Colonic mucosa (tissue), 4 donors: ENCODE measurements around the gene TMEM256. TPM values are rescaled to one million over a fixed set of nuclear protein-coding genes. Genes with fewer than 3 reads are reported as not detected.

ENCODE experiments used
- DNase-seq: peaks from one replicate; pipeline ENCODE4 v3.0.0-alpha.2; 2020
- H3K27ac ChIP-seq: fragments of 200-600 bp; one replicate; pipeline ENCODE4 v1.8.0; 2021
- H3K27me3 ChIP-seq: fragments of 200-600 bp; one replicate; pipeline ENCODE4 v1.8.0; 2021
- H3K36me3 ChIP-seq: fragments of 200-600 bp; one replicate; pipeline ENCODE4 v1.8.0; 2021
- H3K4me1 ChIP-seq: fragments of 200-600 bp; one replicate; pipeline ENCODE4 v1.8.0; 2021; ENCODE audit warnings: mild to moderate bottlenecking
- H3K4me3 ChIP-seq: fragments of 200-600 bp; one replicate; pipeline ENCODE4 v1.8.0; 2021
- H3K9ac ChIP-seq, 2 donors: one replicate each; pipeline ENCODE4 v1.7.0; 2013; ENCODE audit warnings: control low read depth in 2 of 2, low read depth in 2 of 2, low read length in 2 of 2
- H3K9me3 ChIP-seq: fragments of 200-600 bp; one replicate; pipeline ENCODE4 v1.8.0; 2021
- CTCF ChIP-seq: fragments of 200-600 bp; IDR thresholded peaks from one replicate; pipeline ENCODE4 v1.8.0; 2022; ENCODE audit warnings: antibody characterized with exemption, mild to moderate bottlenecking
- intact Hi-C: fragments of 100-400 bp; cut with DNase I; formaldehyde crosslinking; loops from one replicate; pipeline ENCODE4 v1.14.1; 2022
- total RNA-seq, 2 donors: library from RNA; stranded (reverse); fragmentation: NEBNext Ultra II Directional in 1 of 2; extraction: Animal tissue kit (Norgen Biotek cat#: 25700) in 1 of 2; gene quantifications; one replicate each; pipeline ENCODE4 v1.2.1, GENCODE V29; 2021
- donor health status: healthy.
- donor health status: DM: no; HTN: no; CAD: no.
- donor health status: DM: no; HTN: no; CAD: no.

The TMEM256 gene
- total RNA-seq, 2 donors from 2014 or later = 88.2 to 101 TPM

- TF ChIP-seq CTCF = no peak
- H3K4me3 ChIP-seq = no peak overlapping the region
- no peak overlapping the region for H3K9ac ChIP-seq
- H3K27ac ChIP-seq = no peak overlapping the region
- no peak for DNase-seq
- no peaks in the 10 kb centered on the region for H3K9me3 ChIP-seq
- H3K27me3 ChIP-seq = no peaks in the 10 kb centered on the region
- no peaks in the 10 kb centered on the region for H3K36me3 ChIP-seq
- intact Hi-C loops = no loop called here
- H3K4me1 ChIP-seq = no peaks in the 10 kb centered on the region
These were observed 21.9 kb upstream of the TMEM256 start for GRCh38 chr17:7425756-7426155.

- TF ChIP-seq CTCF = no peak
These were observed 21.4 kb upstream of the TMEM256 start, which contains the start of gene SPEM2 for GRCh38 chr17:7425316-7425715. Gene SPEM2 (plus strand): TSS chr17:7425616. CDS start chr17:7425689, 73 bp downstream.

GRCh38 chr17:7423679-7424078, 19.8 kb upstream of the TMEM256 start:
- Histone ChIP-seq H3K36me3 (no peaks in the 10 kb centered on the region), H3K4me3 (no peak overlapping the region), H3K9ac (no peak overlapping the region), H3K27me3 (no peaks in the 10 kb centered on the region), H3K4me1 (no peaks in the 10 kb centered on the region), H3K9me3 (no peaks in the 10 kb centered on the region), H3K27ac (no peak overlapping the region)
- no peak for DNase-seq
- intact Hi-C loops = no loop called here
- TF ChIP-seq CTCF = no peak

More at GRCh38 chr17:7425316-7425715, 21.4 kb upstream of the TMEM256 start, which contains the start of gene SPEM2:
- no peak within 1 kb of the TSS for H3K4me3 ChIP-seq
- no peaks in the 10 kb centered on the region for H3K4me1 ChIP-seq
- DNase-seq = no peak
- H3K27me3 ChIP-seq = no peaks in the 10 kb centered on the region
- no peaks in the 10 kb centered on the region for H3K9me3 ChIP-seq
- intact Hi-C loops = no loop called here
- H3K9ac ChIP-seq = no peak within 1 kb of the TSS
- no peak within 1 kb of the TSS for H3K27ac ChIP-seq
- H3K36me3 ChIP-seq = no peaks in the 10 kb centered on the region

GRCh38 chr17:7421186-7421585, 17.3 kb upstream of the TMEM256 start:
- Histone ChIP-seq H3K4me1 (no peaks in the 10 kb centered on the region), H3K27me3 (no peaks in the 10 kb centered on the region), H3K9me3 (no peaks in the 10 kb centered on the region), H3K4me3 (no peak overlapping the region), H3K36me3 (no peaks in the 10 kb centered on the region), H3K9ac (no peak overlapping the region), H3K27ac (no peak overlapping the region)
- no peak for TF ChIP-seq CTCF
- DNase-seq = no peak
- intact Hi-C loops = no loop called here

GRCh38 chr17:7419819-7420610, 16.1 kb upstream of the TMEM256 start, which contains the start of gene SPEM1:
Gene SPEM1 (plus strand): TSS chr17:7420324. CDS start chr17:7420385, 61 bp downstream.
- no peak within 1 kb of the TSS for H3K27ac ChIP-seq
- H3K27me3 ChIP-seq = no peaks in the 10 kb centered on the region
- no peaks in the 10 kb centered on the region for H3K9me3 ChIP-seq
- no peak for DNase-seq
- no peak for TF ChIP-seq CTCF
- intact Hi-C loops = no loop called here
- no peaks in the 10 kb centered on the region for H3K36me3 ChIP-seq
- H3K4me3 ChIP-seq = no peak within 1 kb of the TSS
- no peak within 1 kb of the TSS for H3K9ac ChIP-seq
- no peaks in the 10 kb centered on the region for H3K4me1 ChIP-seq
